HepG2 (cell line): ENCODE data around the gene LGALS8. TPM values are rescaled to one million over a fixed set of nuclear protein-coding genes. Genes with fewer than 3 reads are reported as not detected.
A peak's percentile ranks its signal among the peaks of the same experiment; 100 is the strongest.

Experiments
- HNF1A ChIP-seq, 2 experiments: sonication (generic) in 1 of 2; formaldehyde crosslinking in 1 of 2; IDR thresholded peaks; 2 replicates each; pipeline versions ENCODE4 v1.4.0 to v1.6.1; 2016 to 2020; ENCODE audit warnings: borderline replicate concordance in 1 of 2, low read depth in 1 of 2, mild to moderate bottlenecking in 1 of 2, missing genetic modification reagents in 1 of 2
- KDM2A ChIP-seq: sonication (generic); formaldehyde crosslinking; IDR thresholded peaks from 2 replicates; pipeline ENCODE4 v1.4.0; 2020; ENCODE audit warnings: low read depth, missing genetic modification reagents, borderline replicate concordance
- KLF15 ChIP-seq: sonication (generic); formaldehyde crosslinking; IDR thresholded peaks from 2 replicates; pipeline ENCODE4 v1.8.1; 2023; ENCODE audit warnings: borderline replicate concordance, mild to moderate bottlenecking, inconsistent platforms, missing genetic modification reagents, mixed read lengths
- PHF8 ChIP-seq: sonication (generic); formaldehyde crosslinking; IDR thresholded peaks from 2 replicates; pipeline ENCODE4 v1.5.0; 2020; ENCODE audit warnings: missing genetic modification reagents
- POLR2G ChIP-seq: fragments of 200-400 bp; formaldehyde crosslinking; IDR thresholded peaks from 2 replicates; pipeline ENCODE4 v1.6.1; 2018; ENCODE audit warnings: mild to moderate bottlenecking, low read depth, low read length, moderate library complexity
- SRSF1 ChIP-seq: fragments of 200-400 bp; formaldehyde crosslinking; optimal IDR thresholded peaks from 2 replicates; pipeline ENCODE3; 2017; ENCODE audit warnings: mild to moderate bottlenecking, low read depth, low read length, moderate library complexity
- TAF1 ChIP-seq: sonication (generic); formaldehyde crosslinking; IDR thresholded peaks from 2 replicates; pipeline ENCODE4 v1.4.0; 2020; ENCODE audit warnings: missing genetic modification reagents
- TFDP2 ChIP-seq: sonication (generic); formaldehyde crosslinking; IDR thresholded peaks from 2 replicates; pipeline ENCODE4 v1.4.0; 2020; ENCODE audit warnings: missing genetic modification reagents
- ZFP91 ChIP-seq: sonication (generic); formaldehyde crosslinking; IDR thresholded peaks from 2 replicates; pipeline ENCODE4 v1.9.0; 2022; ENCODE audit warnings: missing genetic modification reagents, mild to moderate bottlenecking, borderline replicate concordance
- ZFX ChIP-seq: sonication (generic); formaldehyde crosslinking; IDR thresholded peaks from 2 replicates; pipeline ENCODE4 v1.4.0; 2020; ENCODE audit warnings: mild to moderate bottlenecking, low read depth, missing genetic modification reagents, moderate library complexity
- ZNF124 ChIP-seq: sonication (generic); formaldehyde crosslinking; IDR thresholded peaks from 2 replicates; pipeline ENCODE4 v1.4.0; 2020; ENCODE audit warnings: missing genetic modification reagents
- ZNF138 ChIP-seq: sonication (generic); formaldehyde crosslinking; IDR thresholded peaks from 2 replicates; pipeline ENCODE4 v1.5.0; 2020; ENCODE audit warnings: mild to moderate bottlenecking, low read depth, missing genetic modification reagents
- ZNF367 ChIP-seq: sonication (generic); formaldehyde crosslinking; IDR thresholded peaks from 2 replicates; pipeline ENCODE4 v1.4.0; 2020; ENCODE audit warnings: missing genetic modification reagents, borderline replicate concordance
- ZNF441 ChIP-seq: sonication (generic); formaldehyde crosslinking; IDR thresholded peaks from 2 replicates; pipeline ENCODE4 v1.7.0; 2021; ENCODE audit warnings: missing genetic modification reagents, borderline replicate concordance
- ZNF451 ChIP-seq: sonication (generic); formaldehyde crosslinking; IDR thresholded peaks from 2 replicates; pipeline ENCODE4 v1.5.0; 2020; ENCODE audit warnings: mild to moderate bottlenecking, missing genetic modification reagents
- ZNF598 ChIP-seq: sonication (generic); formaldehyde crosslinking; IDR thresholded peaks from 2 replicates; pipeline ENCODE4 v1.5.1; 2020; ENCODE audit warnings: mild to moderate bottlenecking, missing genetic modification reagents, borderline replicate concordance
- ZNF766 ChIP-seq: sonication (generic); formaldehyde crosslinking; IDR thresholded peaks from 2 replicates; pipeline ENCODE4 v1.5.0; 2020; ENCODE audit warnings: missing genetic modification reagents, borderline replicate concordance
- ZNF770 ChIP-seq: sonication (generic); formaldehyde crosslinking; IDR thresholded peaks from 2 replicates; pipeline ENCODE4 v1.5.0; 2020; ENCODE audit warnings: mild to moderate bottlenecking, missing genetic modification reagents
- ZNF782 ChIP-seq: sonication (generic); formaldehyde crosslinking; IDR thresholded peaks from 2 replicates; pipeline ENCODE4 v1.4.0; 2020; ENCODE audit warnings: missing genetic modification reagents, mild to moderate bottlenecking, borderline replicate concordance
- polyA plus RNA-seq, 8 experiments: library from polyadenylated mRNA; depleted of rRNA in 3 of 8; stranded (reverse) in 7 of 8; unstranded in 1 of 8; fragments of >200 nt; fragmentation: Illumina TruSeq in 4 of 8; extraction: Trizol in 4 of 8; gene quantifications; 2 replicates each; pipeline versions ENCODE4 v1.2.1 to v1.2.3, GENCODE V29; 2011 to 2016; ENCODE audit warnings: low read depth in 4 of 8, missing spikeins in 1 of 8, mixed read lengths in 1 of 8; ENCODE audit not compliant: insufficient read depth in 1 of 8
- total RNA-seq, 5 experiments: library from RNA; depleted of rRNA; stranded (reverse); fragments of >200 nt; fragmentation: Illumina TruSeq; extraction: Trizol; gene quantifications; 2 replicates each; pipeline ENCODE4 v1.2.3, GENCODE V29; 2016; ENCODE audit warnings: low read depth in 1 of 5

The LGALS8 gene
- total and polyA plus RNA-seq, 2 of the 13 experiments (the other 11 are each of a cell fraction or from before 2014, with no cell fraction given): 29.3 to 185 TPM

GRCh38 chr1:236523704-236524141 is at the start of gene LGALS8 (continued):
- 0 out of 2 replicates have a peak, but pooled peaks have one; percentile 22 for TF ChIP-seq KLF15 (CRISPR knock-in tag)
- TF ChIP-seq SRSF1: peak; percentile 21
- TF ChIP-seq ZNF782 (CRISPR knock-in tag): no peak
- TF ChIP-seq ZNF766 (CRISPR knock-in tag): 0 out of 2 replicates have a peak, but pooled peaks have one; percentile 42
- no peak for TF ChIP-seq POLR2G
- peak; percentile 77 for TF ChIP-seq KDM2A (CRISPR knock-in tag)
- peak; percentile 15; the same call in 1 of the 2 replicates for TF ChIP-seq ZNF441 (CRISPR knock-in tag)
- peak; percentile 9; the same call in 1 of the 2 replicates for TF ChIP-seq ZNF770 (CRISPR knock-in tag)
- peak; percentile 58 for TF ChIP-seq TFDP2 (CRISPR knock-in tag)
- 0 out of 2 replicates have a peak, but pooled peaks have one; percentile 12 for TF ChIP-seq HNF1A (IDR thresholded peaks at IDR 0.05; ENCODE audit: low read depth)
- TF ChIP-seq HNF1A (CRISPR knock-in tag; IDR thresholded peaks at IDR 0.05; ENCODE audit: borderline replicate concordance): 0 out of 2 replicates have a peak, but pooled peaks have one; percentile 5
- peak; percentile 42 for TF ChIP-seq TAF1 (CRISPR knock-in tag)
- TF ChIP-seq ZNF124 (CRISPR knock-in tag): peak; percentile 18; the same call in 1 of the 2 replicates
- peak; percentile 40; the same call in 1 of the 2 replicates for TF ChIP-seq ZNF451
- TF ChIP-seq ZFX: peak; percentile 61
- TF ChIP-seq ZFP91 (CRISPR knock-in tag): peak; percentile 77; the same call in 1 of the 2 replicates
- TF ChIP-seq ZNF598 (CRISPR knock-in tag): peak; percentile 53; the same call in 1 of the 2 replicates
- peak; percentile 68; the same call in 1 of the 2 replicates for TF ChIP-seq PHF8 (CRISPR knock-in tag)
- 0 out of 2 replicates have a peak, but pooled peaks have one; percentile 75 for TF ChIP-seq ZNF367
- TF ChIP-seq ZNF138 (CRISPR knock-in tag): no peak
